HUES6 (cell line): ENCODE measurements around the gene MYH8.

Experiments used
- H3K27ac ChIP-seq: 2 replicates; pipeline ENCODE4 v1.7.0; 2013; ENCODE audit warnings: low read depth, mild to moderate bottlenecking, low read length, inconsistent platforms
- H3K27me3 ChIP-seq: 2 replicates; pipeline ENCODE4 v1.6.1; 2013; ENCODE audit warnings: low read length; ENCODE audit not compliant: control insufficient read depth, insufficient read depth
- H3K36me3 ChIP-seq: 2 replicates; pipeline ENCODE4 v1.6.1; 2013; ENCODE audit warnings: low read length; ENCODE audit not compliant: control insufficient read depth, insufficient read depth
- H3K4me1 ChIP-seq: 2 replicates; pipeline ENCODE4 v1.6.1; 2013; ENCODE audit warnings: low read length; ENCODE audit not compliant: control insufficient read depth, insufficient read depth
- H3K4me3 ChIP-seq: 2 replicates; pipeline ENCODE4 v1.5.1; 2013; ENCODE audit warnings: low read depth, low read length
- H3K9ac ChIP-seq: one replicate; pipeline ENCODE4 v1.6.1; 2013; ENCODE audit warnings: mild to moderate bottlenecking, low read length
- H3K9me3 ChIP-seq: 2 replicates; pipeline ENCODE4 v1.6.1; 2013; ENCODE audit warnings: low read depth, low read length; ENCODE audit not compliant: control insufficient read depth, insufficient read depth

The MYH8 gene

DNA sequence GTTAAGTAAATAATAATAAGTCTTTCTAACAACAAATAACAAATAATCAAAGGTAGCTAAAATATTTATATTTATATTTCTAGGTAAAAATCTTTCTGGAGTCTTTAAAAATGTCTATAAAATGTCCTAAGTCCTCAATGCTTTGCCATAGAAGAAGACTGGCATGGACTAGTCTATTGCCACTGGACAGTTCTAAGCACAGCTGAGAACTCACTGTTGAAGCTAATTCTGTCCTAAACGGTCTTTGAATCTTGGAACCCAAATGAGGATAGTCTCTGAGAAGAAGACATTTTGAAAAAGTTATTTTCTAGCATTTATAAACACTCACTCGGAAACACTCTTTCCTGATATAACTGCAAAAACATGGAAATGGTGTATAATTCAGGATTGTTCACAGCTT, 539 bp downstream of the MYH8 start:
- Histone ChIP-seq H3K4me1 (peaks cover 6% of the 10 kb centered on the region; the same call in 1 of the 2 replicates), H3K4me3 (no peak overlapping the region), H3K36me3 (no peaks in the 10 kb centered on the region), H3K27ac (no peak overlapping the region), H3K9me3 (no peaks in the 10 kb centered on the region), H3K27me3 (no peaks in the 10 kb centered on the region), H3K9ac (no peak overlapping the region)

DNA sequence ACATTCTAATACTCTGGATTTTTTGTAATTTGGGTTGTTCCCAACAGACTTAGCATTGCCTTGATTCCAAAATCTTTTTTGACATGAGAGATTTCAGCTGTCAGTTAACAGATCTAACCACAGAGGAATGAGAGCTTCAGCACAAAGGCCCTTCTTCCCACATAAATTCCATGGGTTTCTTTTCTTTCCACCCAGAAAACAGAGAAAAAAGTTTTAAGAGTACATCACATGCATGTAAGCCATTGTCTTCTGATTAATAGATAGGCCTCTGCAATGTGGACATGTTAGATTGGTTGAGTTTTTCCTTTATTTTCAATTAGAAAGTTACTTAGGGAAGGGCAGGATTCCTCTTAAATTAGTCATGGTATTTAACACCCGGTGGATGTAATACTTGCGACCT, 939 bp downstream of the MYH8 start:
- Histone ChIP-seq H3K36me3 (no peaks in the 10 kb centered on the region), H3K4me3 (no peak overlapping the region), H3K9me3 (no peaks in the 10 kb centered on the region), H3K9ac (no peak overlapping the region), H3K27ac (no peak overlapping the region), H3K27me3 (no peaks in the 10 kb centered on the region), H3K4me1 (peaks cover 6% of the 10 kb centered on the region; the same call in 1 of the 2 replicates)

GRCh38 chr17:10417431-10417830, 4.3 kb downstream of the MYH8 start:
- no peak overlapping the region for H3K9ac ChIP-seq
- H3K4me3 ChIP-seq = no peak overlapping the region
- H3K27ac ChIP-seq = no peak overlapping the region
- H3K9me3 ChIP-seq = no peaks in the 10 kb centered on the region
- H3K4me1 ChIP-seq = peaks cover 6% of the 10 kb centered on the region; the same call in 1 of the 2 replicates
- H3K27me3 ChIP-seq = no peaks in the 10 kb centered on the region
- no peaks in the 10 kb centered on the region for H3K36me3 ChIP-seq

DNA sequence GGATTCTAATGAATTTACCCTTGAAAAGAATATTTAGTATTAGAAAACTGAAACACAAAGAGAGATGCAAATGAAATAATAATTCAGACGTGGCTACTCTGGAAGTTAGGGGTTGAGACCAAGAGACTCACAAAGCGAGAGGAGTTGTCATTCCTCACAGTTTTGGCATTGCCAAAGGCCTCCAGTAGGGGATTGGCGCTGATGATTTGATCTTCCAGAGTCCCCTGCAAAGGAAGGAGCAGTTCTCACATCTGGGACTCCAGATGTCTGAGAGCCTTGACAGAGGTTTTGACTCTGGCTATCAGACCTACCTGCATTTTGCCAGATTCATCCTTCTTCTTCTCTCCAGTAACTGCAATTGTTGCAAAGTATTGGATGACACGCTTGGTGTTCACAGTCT, 6.6 kb downstream of the MYH8 start:
- Histone ChIP-seq H3K27ac (no peak overlapping the region), H3K27me3 (no peaks in the 10 kb centered on the region), H3K9ac (no peak overlapping the region), H3K4me3 (no peak overlapping the region), H3K36me3 (no peaks in the 10 kb centered on the region), H3K9me3 (no peaks in the 10 kb centered on the region), H3K4me1 (peaks cover 6% of the 10 kb centered on the region; the same call in 1 of the 2 replicates)

DNA sequence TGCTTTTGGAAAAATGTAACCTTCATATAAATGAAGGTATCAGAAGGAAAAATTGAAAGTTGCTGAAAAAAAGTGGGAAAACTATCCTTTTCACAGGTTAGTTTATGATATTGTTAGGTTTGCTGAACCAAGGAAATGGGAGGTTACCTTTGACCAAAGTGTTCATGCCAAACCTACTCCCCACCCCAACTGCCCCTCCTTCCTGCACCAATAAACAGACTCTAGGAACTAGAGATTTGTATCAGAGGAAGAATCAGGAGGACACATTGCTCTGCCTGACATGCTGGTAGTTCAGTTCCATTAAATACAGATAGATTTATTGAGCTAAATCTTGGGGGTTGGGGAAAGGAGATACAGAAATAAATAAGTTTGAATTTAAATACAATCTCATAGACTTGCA, 18.2 kb downstream of the MYH8 start:
- no peak overlapping the region for H3K9ac ChIP-seq
- H3K9me3 ChIP-seq = no peaks in the 10 kb centered on the region
- H3K27ac ChIP-seq = no peak overlapping the region
- no peaks in the 10 kb centered on the region for H3K36me3 ChIP-seq
- H3K4me1 ChIP-seq = no peaks in the 10 kb centered on the region
- H3K4me3 ChIP-seq = no peak overlapping the region
- no peaks in the 10 kb centered on the region for H3K27me3 ChIP-seq

DNA sequence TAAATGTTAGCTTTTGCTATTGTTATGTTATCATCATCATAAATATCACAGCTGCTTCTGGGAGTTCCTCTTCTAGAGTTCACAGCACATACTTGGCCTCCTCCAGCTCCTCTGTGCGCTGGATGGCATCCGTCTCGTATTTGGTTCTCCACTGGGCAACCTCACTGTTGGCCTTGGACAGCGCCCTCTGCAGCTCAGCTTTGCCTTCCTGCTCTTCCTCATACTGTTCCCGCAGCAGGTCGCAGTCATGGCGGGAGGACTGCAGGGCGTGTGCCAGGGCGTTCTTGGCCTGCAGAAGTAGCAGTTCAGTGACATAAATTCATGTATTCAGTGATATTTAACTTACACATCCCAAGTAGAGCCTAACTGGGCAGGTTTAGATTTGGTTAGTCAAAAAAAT, 23.4 kb downstream of the MYH8 start:
- H3K9me3 ChIP-seq = no peaks in the 10 kb centered on the region

DNA sequence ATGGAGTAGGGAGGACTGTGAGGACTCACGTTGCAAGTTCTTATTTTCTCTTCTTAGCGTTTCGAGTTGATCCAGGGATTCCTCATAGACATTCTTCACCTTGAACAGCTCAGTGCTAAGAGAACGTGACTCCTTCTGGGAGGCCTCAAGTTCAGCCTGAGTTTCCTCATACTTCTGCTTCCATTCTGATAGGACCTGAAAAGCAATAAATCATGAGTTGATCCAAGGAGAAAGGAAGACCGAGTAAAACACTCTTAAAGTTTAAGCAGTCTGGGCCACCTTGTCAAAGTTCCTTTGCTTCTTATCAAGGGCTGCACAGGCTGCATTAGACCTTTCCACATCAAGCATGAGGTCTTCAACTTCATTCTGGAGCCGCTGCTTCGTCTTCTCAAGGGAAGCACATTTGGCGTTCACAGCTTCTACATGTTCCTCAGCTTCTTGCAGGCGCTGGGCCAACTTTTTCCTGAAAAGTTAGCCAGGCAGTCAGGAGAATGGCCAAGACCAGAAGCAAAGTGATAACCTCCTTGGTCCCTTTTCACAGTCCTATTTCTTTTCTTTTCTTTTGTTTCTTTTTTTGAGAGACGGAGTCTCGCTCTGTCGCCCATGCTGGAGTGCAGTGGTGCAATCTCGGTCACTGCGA, 25.1 kb downstream of the MYH8 start:
- no peaks in the 10 kb centered on the region for H3K36me3 ChIP-seq
- no peaks in the 10 kb centered on the region for H3K27me3 ChIP-seq
- H3K27ac ChIP-seq = no peak overlapping the region
- no peak overlapping the region for H3K9ac ChIP-seq
- H3K4me1 ChIP-seq = no peaks in the 10 kb centered on the region
- no peaks in the 10 kb centered on the region for H3K9me3 ChIP-seq
- no peak overlapping the region for H3K4me3 ChIP-seq

More for the DNA sequence above, 23.4 kb downstream of the MYH8 start:
- Histone ChIP-seq H3K27me3 (no peaks in the 10 kb centered on the region), H3K4me3 (no peak overlapping the region), H3K9ac (no peak overlapping the region), H3K36me3 (no peaks in the 10 kb centered on the region), H3K4me1 (no peaks in the 10 kb centered on the region), H3K27ac (no peak overlapping the region)

DNA sequence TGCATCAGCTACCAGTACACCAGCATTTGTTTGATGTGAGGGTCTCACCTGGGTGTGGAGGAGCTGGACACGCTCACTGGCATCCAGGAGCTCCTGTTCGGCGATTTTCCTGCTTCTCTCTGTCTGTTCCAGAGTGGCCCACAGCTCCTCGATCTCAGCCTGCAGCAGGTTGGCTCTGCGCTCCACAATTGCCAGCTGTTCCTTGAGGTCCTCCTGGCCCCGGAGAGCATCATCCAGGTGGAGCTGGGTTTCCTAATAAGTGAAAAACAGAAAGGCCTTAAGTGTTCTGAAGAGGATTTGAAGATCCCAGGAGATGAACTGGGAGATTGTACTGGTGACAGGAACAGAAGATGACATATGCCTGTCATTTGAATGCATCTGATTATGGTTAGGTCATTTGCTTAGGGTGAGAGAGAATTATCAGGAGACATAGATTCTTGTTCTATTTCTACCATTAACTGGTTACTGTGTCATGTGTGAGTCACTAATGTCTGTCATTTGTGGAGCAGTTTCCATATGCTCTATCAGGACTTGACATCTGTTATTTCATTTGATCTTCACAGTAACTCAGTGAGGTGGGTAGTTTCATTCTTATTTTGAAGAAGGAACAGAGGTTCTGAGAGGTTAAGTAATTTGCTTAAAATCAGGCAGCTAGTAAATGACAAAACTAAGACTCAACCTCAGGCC, 27.4 kb downstream of the MYH8 start:
- no peaks in the 10 kb centered on the region for H3K27me3 ChIP-seq
- no peaks in the 10 kb centered on the region for H3K9me3 ChIP-seq
- H3K4me1 ChIP-seq = no peaks in the 10 kb centered on the region
- H3K9ac ChIP-seq = no peak overlapping the region
- no peak overlapping the region for H3K27ac ChIP-seq
- H3K4me3 ChIP-seq = no peak overlapping the region
- no peaks in the 10 kb centered on the region for H3K36me3 ChIP-seq

DNA sequence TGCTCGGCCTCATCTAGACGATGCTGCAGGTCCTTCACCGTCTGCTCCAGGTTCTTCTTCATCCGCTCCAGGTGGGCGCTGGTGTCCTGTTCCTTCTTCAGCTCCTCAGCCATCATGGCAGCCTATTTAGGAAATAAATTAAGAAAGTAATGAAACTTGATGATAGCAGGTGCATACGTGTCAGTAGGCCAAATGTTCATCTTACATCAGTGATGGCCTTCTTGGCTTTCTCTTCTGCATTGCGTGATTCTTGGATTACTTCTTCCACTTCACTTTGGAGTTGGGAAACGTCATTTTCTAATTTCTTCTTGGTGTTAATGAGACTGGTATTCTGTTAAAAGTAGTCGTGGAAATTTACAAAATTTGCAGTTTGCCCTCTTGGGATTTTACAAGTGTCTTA, 28.9 kb downstream of the MYH8 start:
- Histone ChIP-seq H3K27ac (no peak overlapping the region), H3K9me3 (no peaks in the 10 kb centered on the region), H3K27me3 (no peaks in the 10 kb centered on the region), H3K4me3 (no peak overlapping the region), H3K4me1 (no peaks in the 10 kb centered on the region), H3K9ac (no peak overlapping the region), H3K36me3 (no peaks in the 10 kb centered on the region)

DNA sequence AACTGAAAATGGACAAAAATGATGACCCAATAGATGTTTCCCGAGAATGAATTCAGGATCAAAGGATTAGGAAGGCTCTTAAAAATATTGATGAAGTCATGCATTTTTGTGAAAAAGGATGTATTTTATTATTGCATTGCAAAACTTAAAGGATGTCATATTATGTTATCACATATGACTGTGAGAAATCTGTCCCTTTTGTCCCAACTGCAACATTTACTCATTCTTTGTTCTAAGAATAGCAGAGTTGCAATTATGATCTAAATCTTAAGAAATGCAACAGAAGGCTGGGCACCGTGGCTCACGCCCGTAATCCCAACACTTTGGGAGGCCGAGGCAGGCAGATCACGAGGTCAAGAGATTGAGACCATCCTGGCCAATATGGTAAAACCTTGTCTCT, 35.9 kb downstream of the MYH8 start:
- Histone ChIP-seq H3K9me3 (no peaks in the 10 kb centered on the region), H3K27me3 (no peaks in the 10 kb centered on the region), H3K36me3 (no peaks in the 10 kb centered on the region), H3K4me1 (0 out of 2 replicates have a peak, but pooled peaks cover 5% of the 10 kb centered on the region), H3K4me3 (no peak overlapping the region), H3K9ac (no peak overlapping the region), H3K27ac (no peak overlapping the region)

DNA sequence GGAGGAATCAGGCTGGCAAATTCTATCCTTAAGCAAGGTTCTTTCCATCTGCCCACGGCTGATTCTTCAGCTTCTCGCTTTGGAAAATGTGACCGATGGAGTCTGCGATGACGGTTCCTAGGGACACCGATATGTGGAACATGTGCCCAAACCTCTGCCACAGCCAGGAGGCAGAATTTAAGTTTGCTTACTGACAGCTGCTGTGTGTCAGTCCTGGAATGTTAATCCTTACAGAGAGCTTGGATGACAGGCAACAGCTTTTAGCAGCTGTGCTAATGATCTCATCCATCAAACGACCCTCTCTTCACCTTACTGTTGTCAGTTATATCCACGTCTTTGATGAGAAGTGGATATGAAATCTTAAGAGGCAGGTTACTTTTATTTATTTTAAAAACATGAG, 37.6 kb downstream of the MYH8 start:
- Histone ChIP-seq H3K27me3 (no peaks in the 10 kb centered on the region), H3K4me1 (peaks cover 10% of the 10 kb centered on the region; the same call in 1 of the 2 replicates), H3K27ac (no peak overlapping the region), H3K4me3 (no peak overlapping the region), H3K9ac (no peak overlapping the region), H3K36me3 (no peaks in the 10 kb centered on the region), H3K9me3 (no peaks in the 10 kb centered on the region)
